HepG2 (cell line): ENCODE measurements around the gene DSCAM. TPM values are rescaled to one million over a fixed set of nuclear protein-coding genes. Genes with fewer than 3 reads are reported as not detected.

Source experiments
- ATAC-seq: fragments of 200-7000 bp; cut with Tn5 transposase; 3 replicates; pipeline ENCODE4 v1.9.1; 2020; ENCODE audit warnings: mild to moderate bottlenecking, moderate library complexity
- BruUV-seq: library from RNA; stranded (reverse); fragments of 400-500 nt; replicated peaks from 2 replicates; lab custom pipeline; 2021; lab: Mats Ljungman, UMichigan
- CTCF ChIA-PET: fragments of 300-600 bp; formaldehyde crosslinking; extraction: SDS; loops from one replicate; lab custom pipeline; 2021; ENCODE audit warnings: low total read pairs, inconsistent platforms, low intra/inter-chr PET ratio; lab: Yijun Ruan, JAX
- POLR2A ChIA-PET: fragments of 350-600 bp; sonication (Branson Sonifier 250); formaldehyde crosslinking; loops from one replicate; lab custom pipeline; 2020; ENCODE audit warnings: antibody characterized with exemption, inconsistent platforms; lab: Yijun Ruan, JAX
- DNase-seq: peaks from one replicate; pipeline ENCODE4 v3.0.0-alpha.2; 2015; ENCODE audit warnings: low spot score
- FAIRE-seq: peaks from 3 replicates; lab custom pipeline; 2011; peaks lifted over from hg19 to GRCh38; lab: Jason Lieb, UNC
- H2AFZ ChIP-seq: one replicate; pipeline ENCODE4 v1.6.1; 2011; ENCODE audit warnings: low read length, inconsistent platforms
- H3K27ac ChIP-seq: fragments of 300-600 bp; 3 replicates; pipeline ENCODE4 v1.8.0; 2011; ENCODE audit warnings: mixed run types, mild to moderate bottlenecking, mixed read lengths, low read length, inconsistent platforms; ENCODE audit not compliant: insufficient read depth; ENCODE audit errors: extremely low read length
- H3K27me3 ChIP-seq, 2 experiments: fragments of 200-600 bp in 1 of 2; 2 replicates in 1 of 2; 3 replicates in 1 of 2; pipeline versions ENCODE4 v1.6.0 to v1.8.0; 2011; ENCODE audit warnings: low read length in 2 of 2, mild to moderate bottlenecking in 2 of 2, moderate library complexity in 2 of 2, inconsistent platforms in 1 of 2; ENCODE audit not compliant: insufficient read depth in 2 of 2, control insufficient read depth in 1 of 2
- H3K36me3 ChIP-seq, 2 experiments: fragments of 200-600 bp in 1 of 2; replicated peaks in 1 of 2; 2 replicates in 1 of 2; 3 replicates in 1 of 2; pipeline versions ENCODE4 v1.5.1 to v1.8.0; 2011; ENCODE audit warnings: low read length in 2 of 2, inconsistent platforms in 1 of 2; ENCODE audit not compliant: insufficient read depth in 2 of 2, control insufficient read depth in 1 of 2
- H3K4me1 ChIP-seq: 2 replicates; pipeline ENCODE4 v1.5.1; 2012; ENCODE audit warnings: low read length, inconsistent platforms; ENCODE audit not compliant: insufficient read depth
- H3K4me2 ChIP-seq: 2 replicates; pipeline ENCODE4 v1.6.0; 2011; ENCODE audit warnings: low read depth, low read length, inconsistent platforms
- H3K4me3 ChIP-seq, 3 experiments: fragments of 200-600 bp in 1 of 3; sonication (generic), shearing (Covaris generic) in 1 of 3; replicated peaks in 1 of 3; 2 replicates each; pipeline ENCODE4 v1.5.1; 2011 to 2016; ENCODE audit warnings: low read length in 3 of 3, inconsistent platforms in 2 of 3, low read depth in 2 of 3, mild to moderate bottlenecking in 2 of 3, control low read depth in 1 of 3, mixed read lengths in 1 of 3; ENCODE audit not compliant: insufficient read depth in 1 of 3
- H3K79me2 ChIP-seq: one replicate; pipeline ENCODE4 v1.6.1; 2011; ENCODE audit warnings: low read length, inconsistent platforms; ENCODE audit not compliant: insufficient read depth
- H3K9ac ChIP-seq: 2 replicates; pipeline ENCODE4 v1.6.0; 2011; ENCODE audit warnings: mild to moderate bottlenecking, low read depth, low read length, inconsistent platforms; ENCODE audit not compliant: insufficient read depth
- H3K9me3 ChIP-seq: 2 replicates; pipeline ENCODE4 v1.5.1; 2012; ENCODE audit warnings: mild to moderate bottlenecking, low read length
- H4K20me1 ChIP-seq: 2 replicates; pipeline ENCODE4 v1.6.0; 2011; ENCODE audit warnings: inconsistent platforms, mild to moderate bottlenecking, low read length, moderate library complexity; ENCODE audit not compliant: insufficient read depth
- PRDM4 ChIP-seq: sonication (generic); formaldehyde crosslinking; IDR thresholded peaks from 2 replicates; pipeline ENCODE4 v1.9.0; 2021; ENCODE audit warnings: missing genetic modification reagents, borderline replicate concordance
- ZNF230 ChIP-seq: sonication (generic); formaldehyde crosslinking; IDR thresholded peaks from 2 replicates; pipeline ENCODE4 v1.4.0; 2020; ENCODE audit warnings: mild to moderate bottlenecking, missing genetic modification reagents
- ZNF282 ChIP-seq: fragments of 450-650 bp; IDR thresholded peaks from 2 replicates; pipeline ENCODE4 v1.6.1; 2018; ENCODE audit not compliant: partially characterized antibody
- ZNF407 ChIP-seq: sonication (generic); formaldehyde crosslinking; IDR thresholded peaks from one replicate; pipeline ENCODE4 v1.5.1; 2020; ENCODE audit warnings: mild to moderate bottlenecking, missing genetic modification reagents; ENCODE audit errors: not compliant biosample characterization
- ZNF619 ChIP-seq: sonication (generic); formaldehyde crosslinking; IDR thresholded peaks from 2 replicates; pipeline ENCODE4 v1.4.0; 2020; ENCODE audit warnings: mild to moderate bottlenecking, missing genetic modification reagents
- ZNF816 ChIP-seq: sonication (generic); formaldehyde crosslinking; IDR thresholded peaks from 2 replicates; pipeline ENCODE4 v1.8.0; 2022; ENCODE audit warnings: missing genetic modification reagents, mild to moderate bottlenecking, borderline replicate concordance
- WGBS: methylation state at CpG from one replicate; pipeline ENCODE4 v1.1.6; 2017; ENCODE audit warnings: low lambda C conversion rate; 5-methylcytosine and 5-hydroxymethylcytosine counted together
- in situ Hi-C: cut with HindIII; loops from 2 replicates; pipeline ENCODE4 v1.10.0; 2017; ENCODE audit warnings: low pct_unique_long_range_greater_than_20kb; ENCODE audit not compliant: extremely low pct_ligation_motif_present
- intact Hi-C: fragments of 100-400 bp; cut with micrococcal nuclease; formaldehyde crosslinking; loops from one replicate; pipeline ENCODE4 v1.10.0; 2022; ENCODE audit not compliant: unreplicated experiment
- polyA plus RNA-seq, 8 experiments: library from polyadenylated mRNA; depleted of rRNA in 3 of 8; stranded (reverse) in 7 of 8; unstranded in 1 of 8; fragments of >200 nt; fragmentation: Illumina TruSeq in 4 of 8; extraction: Trizol in 4 of 8; gene quantifications; 2 replicates each; pipeline versions ENCODE4 v1.2.1 to v1.2.3, GENCODE V29; 2011 to 2016; ENCODE audit warnings: low read depth in 4 of 8, missing spikeins in 1 of 8, mixed read lengths in 1 of 8; ENCODE audit not compliant: insufficient read depth in 1 of 8
- total RNA-seq, 5 experiments: library from RNA; depleted of rRNA; stranded (reverse); fragments of >200 nt; fragmentation: Illumina TruSeq; extraction: Trizol; gene quantifications; 2 replicates each; pipeline ENCODE4 v1.2.3, GENCODE V29; 2016; ENCODE audit warnings: low read depth in 1 of 5

The DSCAM gene
- total and polyA plus RNA-seq, 2 of the 13 experiments (the other 11 are each of a cell fraction or from before 2014, with no cell fraction given) = not detected

DNA sequence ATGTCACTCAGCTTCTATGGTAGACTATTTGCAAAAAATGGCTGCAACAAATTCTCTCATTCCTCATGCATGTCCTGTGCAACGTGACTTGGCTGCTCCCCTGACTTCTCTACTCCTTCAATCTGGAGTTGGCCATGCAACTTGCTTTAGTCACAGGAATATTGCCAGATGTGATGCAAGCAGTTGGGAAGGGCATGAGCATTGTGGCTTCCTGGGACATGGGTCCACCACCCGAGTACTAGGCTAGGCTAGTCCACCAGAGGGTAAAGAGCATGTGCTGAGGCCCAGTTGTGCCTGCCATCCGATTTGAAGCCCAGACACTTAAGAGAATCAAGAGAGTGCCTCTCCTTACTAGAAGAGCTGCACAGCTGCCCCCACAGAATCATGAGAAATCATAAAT is 89.6 kb downstream of the DSCAM start (continued):
- TF ChIP-seq PRDM4 = no peak

- intact Hi-C loops = no loop called here
- WGBS = 13% methylated on average over 5 of the region's 5 CpGs
These were observed 92.5 kb downstream of the DSCAM start for GRCh38 chr21:40754466-40754865.

GRCh38 chr21:40753756-40754155 is 93.2 kb downstream of the DSCAM start:
- Histone ChIP-seq H3K9me3 (peaks cover 95% of the 10 kb centered on the region), H2AFZ (no peak overlapping the region), H3K9ac (no peak overlapping the region), H3K36me3 (no peaks in the 10 kb centered on the region), H3K79me2 (no peaks in the 10 kb centered on the region), H3K4me2 (no peak overlapping the region), H3K27me3 (no peaks in the 10 kb centered on the region), H4K20me1 (no peaks in the 10 kb centered on the region), H3K4me1 (no peaks in the 10 kb centered on the region), H3K27ac (no peak overlapping the region), H3K4me3 (no peak overlapping the region)
- ChIA-PET CTCF (no interaction called here), POLR2A (no interaction called here)
- in situ Hi-C loops = no loop called here
- no peak for FAIRE-seq
- no TSS peak for BruUV-seq
- 57% methylated on average over 6 of the region's 8 CpGs for WGBS
- no peak for TF ChIP-seq ZNF407 (CRISPR knock-in tag)
- no peak for TF ChIP-seq ZNF619 (CRISPR knock-in tag)
- no peak for TF ChIP-seq ZNF282
- TF ChIP-seq, all 625 proteins: peak for 0
- ATAC-seq (no peak), DNase-seq (no peak)
- intact Hi-C loops = no loop called here

More at GRCh38 chr21:40754466-40754865, 92.5 kb downstream of the DSCAM start:
- Histone ChIP-seq H2AFZ (no peak overlapping the region), H3K4me2 (no peak overlapping the region), H3K9ac (no peak overlapping the region), H3K27ac (no peak overlapping the region), H3K4me3 (no peak overlapping the region), H3K4me1 (no peaks in the 10 kb centered on the region), H3K79me2 (no peaks in the 10 kb centered on the region), H3K36me3 (no peaks in the 10 kb centered on the region), H3K27me3 (no peaks in the 10 kb centered on the region), H4K20me1 (no peaks in the 10 kb centered on the region), H3K9me3 (peaks cover 96% of the 10 kb centered on the region)
- ChIA-PET CTCF (no interaction called here), POLR2A (no interaction called here)
- no peak for FAIRE-seq
- no TSS peak for BruUV-seq
- in situ Hi-C loops = no loop called here
- no peak for DNase-seq
- no peak for ATAC-seq
- TF ChIP-seq ZNF230 (no peak), ZNF816 (CRISPR knock-in tag) (no peak)
